CD1c-positive myeloid dendritic cell (primary cell): ENCODE results near the gene NUAK1.

Experiments used
- DNase-seq: peaks from one replicate; pipeline ENCODE4 v3.0.0-alpha.2; 2016; ENCODE audit errors: extremely low spot score

Gene NUAK1

GRCh38 chr12:106063826-106064720 lies 74.7 kb downstream of the NUAK1 start:
- DNase-seq, result no peak

DNA sequence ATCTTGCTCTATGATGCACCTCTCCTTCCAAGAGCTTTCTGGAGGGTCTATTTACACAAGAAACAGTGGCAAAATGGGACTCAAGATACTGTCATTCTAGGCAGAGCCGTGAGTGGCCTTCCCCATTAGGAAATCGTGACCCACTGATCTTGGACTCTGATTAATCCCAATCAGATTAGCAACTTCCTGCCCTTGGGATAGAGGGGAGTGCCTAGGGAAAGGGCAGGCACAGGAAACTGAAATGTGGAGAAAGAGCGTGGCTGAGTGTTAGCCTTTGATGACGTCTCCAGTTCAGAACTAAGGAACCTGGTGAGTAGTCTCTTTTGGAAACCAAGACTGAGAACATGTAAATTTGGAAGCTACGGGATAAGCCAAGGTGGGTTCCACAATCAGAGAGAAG lies 76.1 kb downstream of the NUAK1 start:
- DNase-seq, result no peak

DNA sequence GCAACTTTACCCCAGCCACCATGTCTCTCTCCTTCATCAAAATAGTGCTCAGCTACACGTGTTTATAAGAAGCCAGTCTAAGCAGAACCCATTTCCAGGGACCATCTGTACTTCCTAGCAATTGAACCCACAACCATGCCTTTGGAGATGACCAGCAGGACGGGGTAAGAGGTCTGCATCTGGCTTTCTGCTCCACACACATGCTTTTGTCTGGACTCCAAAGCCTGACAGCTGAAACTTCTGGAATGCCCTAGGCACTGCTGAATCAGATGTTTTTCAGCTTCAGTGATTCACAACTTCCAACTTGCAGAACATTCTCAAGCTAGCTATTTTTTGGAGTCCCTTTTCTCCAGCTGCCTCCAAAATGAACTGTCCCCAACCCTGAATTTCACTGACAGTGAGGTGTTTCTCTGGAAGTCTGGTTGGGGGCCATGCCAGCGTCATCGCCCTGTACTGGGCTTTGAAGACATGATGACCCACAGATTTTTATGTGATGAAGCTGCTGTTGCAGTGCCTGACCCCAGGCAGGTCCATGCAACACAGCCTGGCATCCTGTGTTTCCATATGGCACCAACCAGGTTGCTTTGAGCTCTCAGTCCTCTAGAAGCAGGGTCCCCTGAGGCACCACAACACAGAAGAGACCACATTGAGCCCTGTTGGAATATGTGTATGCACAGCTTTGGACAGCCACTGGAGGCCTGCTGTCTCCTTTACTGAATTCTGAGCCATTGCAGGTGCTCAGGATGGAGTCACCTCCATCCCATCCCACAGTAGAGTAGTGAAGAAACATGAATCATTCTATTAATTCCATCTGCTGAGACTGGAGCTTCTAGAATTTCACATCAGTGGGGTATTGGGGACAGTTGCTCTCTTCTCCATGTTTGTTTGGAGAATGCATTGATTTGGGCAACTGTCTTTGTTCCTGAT lies 80.2 kb downstream of the NUAK1 start:
- DNase-seq, result no peak

DNA sequence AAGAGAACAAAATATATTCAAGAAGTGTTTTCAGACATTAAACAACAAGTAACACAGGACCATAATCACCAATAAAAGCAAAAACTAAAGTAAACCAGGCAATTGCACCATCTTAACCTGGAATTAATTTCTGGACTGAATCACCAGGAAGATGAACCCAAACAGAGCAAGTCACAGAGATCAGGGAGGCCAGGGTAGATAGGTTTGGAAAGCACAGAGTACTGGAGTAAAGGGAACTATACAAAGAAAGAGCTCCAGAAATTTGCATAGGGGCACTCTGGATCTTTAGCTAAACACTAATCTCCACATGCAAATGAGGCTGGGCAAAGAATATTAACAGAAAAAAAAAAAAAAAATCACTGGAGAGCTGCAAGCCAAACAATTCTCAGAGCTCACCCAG lies 84.7 kb downstream of the NUAK1 start:
- DNase-seq, result no peak

- no peak for DNase-seq
Observed at GRCh38 chr12:106051853-106052531, 86.8 kb downstream of the NUAK1 start.

- DNase-seq, result no peak
Observed at GRCh38 chr12:106049546-106049945, 89.2 kb downstream of the NUAK1 start.

GRCh38 chr12:106049105-106049504 lies 89.6 kb downstream of the NUAK1 start:
- DNase-seq, result no peak

DNA sequence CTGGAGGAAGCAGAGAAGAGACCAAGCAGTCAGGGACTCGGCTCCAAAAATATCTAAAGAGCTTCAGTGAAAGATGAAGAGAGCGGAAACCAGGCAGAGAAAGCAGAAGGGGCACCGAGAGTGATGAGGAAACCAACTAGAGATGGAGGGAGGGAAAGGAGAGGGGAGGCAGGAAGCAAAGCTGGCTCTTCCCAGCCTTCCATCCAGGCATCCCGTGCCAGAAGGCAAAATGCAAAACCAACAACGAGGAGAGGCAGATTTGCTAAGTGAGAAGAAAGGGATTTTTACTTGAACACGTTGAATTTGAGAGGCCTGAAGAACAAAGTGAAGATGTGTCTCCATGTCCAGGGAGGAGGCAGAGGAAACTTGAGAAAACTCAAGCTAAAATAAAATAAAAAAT lies 90.1 kb downstream of the NUAK1 start:
- no peak for DNase-seq

- DNase-seq, result no peak
Observed at GRCh38 chr12:106048016-106048415, 90.7 kb downstream of the NUAK1 start.

DNA sequence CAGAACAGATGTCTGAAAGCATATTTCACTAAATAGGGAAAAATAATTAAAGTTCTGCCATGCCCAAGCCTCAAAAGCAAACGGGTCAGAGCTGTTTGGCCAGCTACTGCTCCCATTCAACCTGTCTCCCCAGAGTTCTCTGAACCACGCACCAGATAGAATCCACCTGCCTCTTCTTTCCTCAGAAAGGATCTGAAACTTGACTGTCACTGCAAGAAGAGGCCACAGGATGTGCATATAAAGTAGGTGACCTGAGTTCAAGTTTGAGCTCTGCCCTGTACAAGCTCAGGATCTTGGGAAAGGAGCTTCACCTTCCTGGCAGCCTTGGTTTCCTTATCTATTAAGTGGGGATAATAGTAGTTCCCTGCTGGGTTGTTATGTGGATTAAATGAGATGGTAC lies 91.8 kb downstream of the NUAK1 start:
- no peak for DNase-seq

DNA sequence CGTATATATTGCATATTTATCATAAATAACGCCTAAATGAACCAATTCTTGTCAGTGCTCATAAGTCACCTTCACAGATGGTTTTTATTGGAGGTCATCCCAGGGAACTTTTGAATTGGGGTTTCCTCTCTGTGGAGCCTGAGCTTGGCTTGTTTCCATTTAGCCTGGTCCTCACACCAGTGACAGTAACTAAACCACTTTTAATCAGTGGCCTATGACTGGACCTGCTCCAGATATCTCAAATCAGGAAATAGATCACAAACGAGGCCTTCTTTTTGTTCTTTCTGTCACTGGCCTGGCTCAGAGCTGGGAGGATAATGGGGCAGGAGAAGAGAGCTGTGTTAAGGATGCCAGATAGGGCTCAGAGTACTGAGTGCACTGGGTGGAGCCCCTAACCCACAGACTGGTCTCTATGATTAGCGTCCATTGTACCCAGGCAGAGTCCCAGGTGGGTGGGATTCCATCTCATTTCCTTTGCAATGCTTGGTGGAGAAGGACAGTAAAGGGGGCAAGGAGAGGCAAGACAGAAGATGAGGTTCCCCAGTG lies 92.4 kb downstream of the NUAK1 start:
- no peak for DNase-seq

GRCh38 chr12:106045251-106045674 lies 93.5 kb downstream of the NUAK1 start:
- no peak for DNase-seq

- DNase-seq, result no peak
Observed at GRCh38 chr12:106044773-106045172, 94.0 kb downstream of the NUAK1 start.

DNA sequence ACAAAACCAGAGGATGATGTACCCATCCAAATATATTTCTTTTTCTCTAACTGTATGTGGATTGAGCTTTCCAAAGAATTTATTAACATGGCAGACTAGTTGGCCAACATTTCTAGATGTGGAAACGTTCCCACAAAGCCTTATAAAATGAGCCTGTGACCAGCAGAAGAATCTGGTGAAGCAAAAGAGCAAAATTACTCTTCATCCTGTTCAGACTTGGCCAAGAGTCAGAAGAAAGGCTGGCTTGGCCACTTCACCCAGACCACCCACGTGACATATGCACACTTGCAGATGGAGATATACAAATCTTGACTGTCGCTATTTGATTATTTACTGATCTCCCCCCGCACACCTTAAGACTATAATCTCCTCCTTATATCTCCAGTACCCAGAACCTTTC lies 96.7 kb downstream of the NUAK1 start:
- DNase-seq, result no peak

GRCh38 chr12:106040521-106040920 lies 98.2 kb downstream of the NUAK1 start:
- no peak for DNase-seq

DNA sequence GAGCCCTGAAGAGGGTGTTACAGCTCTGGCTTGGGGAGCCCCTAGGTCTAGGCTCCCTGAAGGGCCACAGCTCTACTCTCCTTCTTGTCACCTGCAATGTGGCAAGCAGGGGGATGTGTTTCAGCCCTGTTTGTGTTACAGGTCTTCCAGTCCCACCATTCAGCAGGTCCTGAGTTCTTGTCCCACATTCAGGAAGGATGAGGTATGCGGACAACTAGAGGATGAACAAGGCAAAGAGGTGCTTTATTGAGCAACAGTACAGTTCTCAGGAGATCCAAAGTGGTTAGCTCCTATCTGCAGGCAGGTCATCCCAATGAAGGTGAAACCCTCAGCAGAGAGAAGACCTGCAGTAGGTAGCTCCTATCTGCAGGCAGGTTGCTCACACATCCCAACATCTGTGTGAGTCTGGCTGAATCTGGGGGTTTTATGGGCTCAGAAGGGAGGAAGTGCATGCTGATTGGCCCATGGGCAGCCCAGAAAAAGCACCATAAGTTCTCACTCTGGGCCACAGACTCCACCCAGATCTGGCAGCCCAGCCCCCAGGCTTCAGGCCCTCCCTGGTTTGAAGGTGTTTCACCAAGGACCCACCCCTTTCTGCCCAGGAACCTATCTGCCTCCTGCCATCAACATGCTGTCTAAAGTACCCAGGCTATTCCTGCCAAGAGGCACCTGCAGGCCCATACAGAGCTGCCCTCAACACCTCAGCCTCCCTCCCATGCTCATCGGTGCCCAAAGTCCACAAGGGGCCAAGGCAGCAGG lies 98.9 kb downstream of the NUAK1 start:
- no peak for DNase-seq

DNA sequence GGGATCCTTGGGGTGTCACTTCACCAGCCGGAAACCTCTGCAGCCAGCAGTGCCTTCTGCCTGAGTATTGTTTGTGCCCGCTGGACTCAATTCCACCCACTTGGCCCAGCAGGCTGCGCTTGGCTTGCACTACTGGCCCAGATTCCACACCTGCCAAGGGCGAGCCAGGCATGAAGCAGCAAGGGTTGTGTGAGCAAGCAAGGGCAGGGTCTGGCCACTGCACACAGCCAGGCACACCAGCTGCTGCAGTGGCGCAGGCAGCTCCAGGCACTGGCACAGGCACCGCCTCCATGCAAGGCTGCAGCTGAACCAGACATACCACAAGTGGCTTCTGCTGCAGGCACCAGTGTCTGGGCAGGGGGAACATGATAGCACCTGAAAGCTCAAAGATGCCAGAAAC lies 99.5 kb downstream of the NUAK1 start:
- DNase-seq, result no peak

DNA sequence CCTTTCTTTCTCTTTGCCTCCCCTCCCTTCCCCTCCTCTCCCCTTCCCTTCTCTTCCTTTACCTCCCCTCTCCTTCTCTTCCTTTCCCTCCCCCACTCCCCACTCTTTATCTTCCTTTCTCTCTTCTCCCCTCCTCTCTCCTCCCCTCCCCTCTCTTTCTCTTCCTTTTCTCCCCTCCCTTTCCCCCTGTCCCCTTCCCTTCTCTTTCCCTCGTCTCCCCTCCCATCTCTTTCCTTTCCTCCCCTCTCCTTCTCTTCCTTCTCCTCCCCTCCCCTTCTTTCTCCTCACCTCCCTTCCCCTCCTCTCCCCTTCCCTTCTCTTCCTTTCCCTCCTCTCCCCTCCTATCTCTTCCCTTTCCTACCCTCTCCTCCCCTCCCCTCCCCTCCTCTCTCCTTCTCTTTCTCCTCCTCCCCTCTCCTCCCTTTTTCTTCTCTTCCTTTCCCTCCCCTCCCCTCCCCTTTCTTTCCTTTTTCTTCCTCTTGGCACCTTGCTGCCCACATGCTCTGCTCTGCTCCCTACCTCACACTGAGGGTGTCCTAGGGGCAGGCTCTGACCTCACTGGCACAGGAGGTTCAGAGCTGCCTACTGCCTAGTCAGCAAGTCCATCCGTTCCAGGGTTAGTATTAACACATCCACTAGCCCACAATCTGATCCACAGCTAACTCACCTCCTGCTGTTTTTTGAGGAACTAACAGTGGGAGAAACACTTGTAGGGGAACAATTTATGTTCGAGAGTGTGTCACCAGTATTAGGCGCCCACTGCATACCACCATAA lies 101.0 kb downstream of the NUAK1 start:
- DNase-seq, result no peak

GRCh38 chr12:106035421-106035820 lies 103.3 kb downstream of the NUAK1 start:
- no peak for DNase-seq

GRCh38 chr12:106034316-106034715 lies 104.4 kb downstream of the NUAK1 start:
- no peak for DNase-seq
